ENCODE data around the gene PPARD. TPM values are rescaled to one million over a fixed set of nuclear protein-coding genes. Genes with fewer than 3 reads are reported as not detected.

The PPARD gene
- total and polyA plus RNA-seq, 10 donors, result 9.4 to 37.4 (median 30.2) TPM

GRCh38 chr6:35469751-35470662, 127.6 kb downstream of the PPARD start:
- peak overlapping the region in 5 of 8 donors; percentile 89 to 92 (median 92) for H3K27ac ChIP-seq
- intact Hi-C loops (cut with DNase I; ENCODE audit: low total_unique reads), result loop anchor here (5.0 kb wide), 1 partner anchor 128 kb away; the partner anchor contains the start of gene PPARD
- peak overlapping the region; percentile 62 to 93 (median 78) for H3K4me3 ChIP-seq
- peaks cover 0 to 71% (median 34%) of the 10 kb centered on the region in 6 donors for H3K36me3 ChIP-seq
- H3K9me3 ChIP-seq, result no peaks in the 10 kb centered on the region
- WGBS, 5 donors, result 36 to 59% (median 50%) methylated on average over 18 of the region's 18 CpGs
- TF ChIP-seq CTCF (IDR thresholded peaks at IDR 0.05 in 8 of 11, conservative IDR thresholded peaks at IDR 0.05 in 3 of 11), result no peak
- no peak for TF ChIP-seq POLR2A (IDR thresholded peaks at IDR 0.05)
- no peak for TF ChIP-seq POLR2AphosphoS5 (IDR thresholded peaks at IDR 0.05)
- DNase-seq, result no peak
- H3K27me3 ChIP-seq (replicated peaks in 1 of 7), result no peaks in the 10 kb centered on the region
- peaks cover 22 to 62% (median 43%) of the 10 kb centered on the region in 6 donors for H3K4me1 ChIP-seq

- 50 to 71% (median 57%) methylated on average over 3 of the region's 3 CpGs for WGBS, 5 donors
- Histone ChIP-seq H3K36me3 (peaks cover 0 to 75% (median 36%) of the 10 kb centered on the region in 6 donors), H3K27ac (peak overlapping the region in 4 of 8 donors; percentile 9 to 92 (median 92))
These were observed 128.3 kb downstream of the PPARD start for GRCh38 chr6:35470663-35471120.

GRCh38 chr6:35471836-35472345, 129.5 kb downstream of the PPARD start:
- TF ChIP-seq POLR2A (IDR thresholded peaks at IDR 0.05), result no peak
- no peak for TF ChIP-seq POLR2AphosphoS5 (IDR thresholded peaks at IDR 0.05)
- no peak for TF ChIP-seq CTCF (IDR thresholded peaks at IDR 0.05 in 8 of 11, conservative IDR thresholded peaks at IDR 0.05 in 3 of 11)
- H3K4me1 ChIP-seq, result peaks cover 22 to 62% (median 43%) of the 10 kb centered on the region in 6 donors
- H3K4me3 ChIP-seq, result no peak overlapping the region
- no peaks in the 10 kb centered on the region for H3K27me3 ChIP-seq (replicated peaks in 1 of 7)
- H3K36me3 ChIP-seq, result peaks cover 0 to 66% (median 36%) of the 10 kb centered on the region in 6 donors
- 61 to 66% (median 64%) methylated on average over 8 of the region's 8 CpGs for WGBS, 5 donors
- peak overlapping the region in 4 of 8 donors; percentile 5 to 44 (median 28) for H3K27ac ChIP-seq
- no peak for DNase-seq
- intact Hi-C loops (cut with DNase I; ENCODE audit: low total_unique reads), result no loop called here
- no peaks in the 10 kb centered on the region for H3K9me3 ChIP-seq

More at GRCh38 chr6:35470663-35471120, 128.3 kb downstream of the PPARD start:
- H3K27me3 ChIP-seq (replicated peaks in 1 of 7), result no peaks in the 10 kb centered on the region
- peak overlapping the region in 3 of 8 donors; percentile 80 to 93 (median 82) for H3K4me3 ChIP-seq
- no peaks in the 10 kb centered on the region for H3K9me3 ChIP-seq
- TF ChIP-seq POLR2AphosphoS5 (IDR thresholded peaks at IDR 0.05) (no peak), POLR2A (IDR thresholded peaks at IDR 0.05) (no peak), CTCF (IDR thresholded peaks at IDR 0.05 in 8 of 11, conservative IDR thresholded peaks at IDR 0.05 in 3 of 11) (no peak)
- DNase-seq, result no peak
- H3K4me1 ChIP-seq, result peaks cover 22 to 62% (median 43%) of the 10 kb centered on the region in 6 donors
- intact Hi-C loops (cut with DNase I; ENCODE audit: low total_unique reads), result no loop called here

Data from spleen (tissue), 11 donors.